D721Med (cell line): Measurements from ENCODE around the gene COG5.

Experiments
- DNase-seq: peaks from one replicate; pipeline ENCODE4 v3.0.0; 2011; ENCODE audit warnings: low spot score; ENCODE audit not compliant: insufficient read length
- FAIRE-seq: peaks from 2 replicates; lab custom pipeline; 2011; peaks lifted over from hg19 to GRCh38; lab: Jason Lieb, UNC
- CTCF ChIP-seq: IDR thresholded peaks from 2 replicates; pipeline ENCODE4 v1.5.1; 2012; ENCODE audit warnings: mild to moderate bottlenecking, control low read depth; ENCODE audit not compliant: insufficient read depth; ENCODE audit errors: missing control alignments

COG5 gene

GRCh38 chr7:107506674-107507339 lies 56.9 kb downstream of the COG5 start:
- no peak for TF ChIP-seq CTCF
- FAIRE-seq (no peak), DNase-seq (no peak)

- TF ChIP-seq CTCF, result no peak
- FAIRE-seq, result no peak
- no peak for DNase-seq
Measured at GRCh38 chr7:107505997-107506673, 57.6 kb downstream of the COG5 start.

- TF ChIP-seq CTCF, result no peak
- DNase-seq (no peak), FAIRE-seq (no peak)
Measured at GRCh38 chr7:107505362-107505761, 58.4 kb downstream of the COG5 start.

GRCh38 chr7:107503687-107504086 lies 60.0 kb downstream of the COG5 start:
- no peak for TF ChIP-seq CTCF
- DNase-seq (no peak), FAIRE-seq (no peak)

GRCh38 chr7:107502797-107503196 lies 60.9 kb downstream of the COG5 start:
- FAIRE-seq, result no peak
- TF ChIP-seq CTCF, result no peak
- no peak for DNase-seq

GRCh38 chr7:107502154-107502553 lies 61.6 kb downstream of the COG5 start:
- TF ChIP-seq CTCF, result no peak
- DNase-seq, result no peak
- no peak for FAIRE-seq

- DNase-seq (no peak), FAIRE-seq (peak; percentile 90)
- peak; percentile 57 for TF ChIP-seq CTCF
Measured at GRCh38 chr7:107501593-107501992, 62.1 kb downstream of the COG5 start.
